Right cardiac atrium (tissue), 5 donors: ENCODE data around the gene OR4F15. TPM values are rescaled to one million over a fixed set of nuclear protein-coding genes. Genes with fewer than 3 reads are reported as not detected.

ENCODE experiments used
- ATAC-seq, 2 donors: fragments of 200-7000 bp; cut with Tn5 transposase; one replicate each; pipeline versions ENCODE4 v1.8.0 to v1.9.1; 2020; ENCODE audit warnings: moderate library complexity in 2 of 2, mild to moderate bottlenecking in 1 of 2
- DNase-seq, 3 donors: peaks; one replicate each; pipeline ENCODE4 v3.0.0-alpha.2; 2020
- H3K27ac ChIP-seq: one replicate; pipeline ENCODE4 v1.5.1; 2013; ENCODE audit warnings: mild to moderate bottlenecking, low read length, control low read depth, moderate library complexity
- H3K27me3 ChIP-seq: one replicate; pipeline ENCODE4 v1.6.1; 2013; ENCODE audit not compliant: control insufficient read depth, insufficient read depth
- H3K4me1 ChIP-seq: one replicate; pipeline ENCODE4 v1.6.1; 2013; ENCODE audit warnings: low read length; ENCODE audit not compliant: control insufficient read depth, insufficient read depth
- H3K4me3 ChIP-seq: one replicate; pipeline ENCODE4 v1.5.1; 2013; ENCODE audit warnings: low read length, control low read depth
- H3K9me3 ChIP-seq: one replicate; pipeline ENCODE4 v1.6.1; 2013; ENCODE audit warnings: low read length; ENCODE audit not compliant: control insufficient read depth
- WGBS: extraction: QIAGEN DNeasy Blood & Tissue Kit; methylation state at CpG from one replicate; pipeline ENCODE4 v1.1.7; 2013; 5-methylcytosine and 5-hydroxymethylcytosine counted together
- intact Hi-C, 4 donors: fragments of 100-400 bp; cut with DNase I; formaldehyde crosslinking; loops; one replicate each; pipeline versions ENCODE4 v1.11.0 to v1.14.0; 2022 to 2023
- polyA plus RNA-seq: library from polyadenylated mRNA; stranded (reverse); fragments of 200-250 nt; gene quantifications from one replicate; pipeline ENCODE4 v1.2.3, GENCODE V29; 2013
- total RNA-seq, 4 donors: library from RNA; stranded (reverse); fragmentation: NEBNext Ultra II Directional; extraction: Animal tissue kit (Norgen Biotek cat#: 25700); gene quantifications; one replicate each; pipeline ENCODE4 v1.2.1, GENCODE V29; 2021
- donor health status: healthy with polysubstance abuse.
- donor health status: DM: no; HTN: yes; CAD: no.
- donor health status: DM: no; HTN: no; CAD: no.
- donor health status: DM: no; HTN: yes; CAD: no; lungs with severe emphysema.
- donor health status: DM: yes; HTN: yes; CAD: no.

The OR4F15 gene
- total and polyA plus RNA-seq, 5 donors = not detected

DNA sequence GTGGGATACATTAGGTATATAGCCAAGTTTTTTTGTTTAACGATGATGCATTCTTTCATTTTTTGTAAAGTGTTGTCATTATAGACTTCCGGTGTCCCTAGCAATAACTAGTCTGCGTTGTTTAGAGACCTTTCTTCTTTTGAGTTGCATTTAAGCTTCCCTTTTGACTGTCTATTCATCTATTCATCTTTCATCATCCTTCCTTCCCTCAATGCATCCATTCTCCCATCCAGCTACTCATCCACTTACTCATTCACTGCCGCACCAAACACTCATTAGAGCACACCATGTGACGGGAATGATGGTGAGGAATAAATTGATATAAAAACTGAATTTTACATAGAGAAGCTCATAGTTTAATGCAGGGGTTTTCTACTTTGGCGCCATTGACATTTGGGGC lies 32.9 kb downstream of the OR4F15 start:
- 62% methylated on average over 6 of the region's 6 CpGs for WGBS

DNA sequence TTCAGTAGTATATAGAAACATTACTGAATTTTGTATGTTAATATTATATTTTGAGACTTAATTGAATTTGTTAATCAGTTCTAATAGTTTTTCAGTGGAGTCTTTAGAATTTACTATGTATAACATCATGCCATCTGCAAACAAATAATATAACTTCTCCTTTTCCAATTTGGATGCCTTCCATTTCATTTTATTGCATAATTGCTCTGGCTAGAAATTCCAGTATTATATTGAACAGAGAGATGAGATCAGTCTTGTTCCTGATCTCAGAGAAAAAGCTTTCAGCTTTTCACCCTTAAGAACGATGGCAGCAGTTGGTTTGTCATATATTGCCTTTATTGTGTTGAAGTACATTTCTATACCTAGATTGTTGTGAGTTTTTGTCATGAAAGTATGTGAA lies 40.4 kb downstream of the OR4F15 start:
- intact Hi-C loops = no loop called here
- no peaks in the 10 kb centered on the region for H3K27me3 ChIP-seq
- ATAC-seq = no peak
- H3K9me3 ChIP-seq = no peaks in the 10 kb centered on the region
- DNase-seq = no peak
- H3K4me3 ChIP-seq = no peak overlapping the region
- H3K27ac ChIP-seq = no peak overlapping the region
- 54% methylated on average over 1 of the region's 1 CpG for WGBS
- H3K4me1 ChIP-seq = no peaks in the 10 kb centered on the region

More for the DNA sequence above, 32.9 kb downstream of the OR4F15 start:
- intact Hi-C loops = no loop called here
- H3K4me1 ChIP-seq = no peaks in the 10 kb centered on the region
- H3K27me3 ChIP-seq = no peaks in the 10 kb centered on the region
- H3K9me3 ChIP-seq = no peaks in the 10 kb centered on the region
- no peak for DNase-seq
- H3K4me3 ChIP-seq = no peak overlapping the region
- no peak overlapping the region for H3K27ac ChIP-seq
- no peak for ATAC-seq

Other genes starting within 250 kb of the OR4F15 start
- 10 to 100 TPM; 36.5 to 49.2 (median 42.3) TPM for gene TM2D3, start 159.8 kb upstream of the OR4F15 start, total RNA-seq
- 49.7 TPM for gene TM2D3, start 159.8 kb upstream of the OR4F15 start, polyA plus RNA-seq
- gene TARS3, start 87.7 kb upstream of the OR4F15 start, total RNA-seq = 10 to 100 TPM; 16.4 to 26.8 (median 24.2) TPM
- 10.0 TPM for gene TARS3, start 87.7 kb upstream of the OR4F15 start, polyA plus RNA-seq
- not detected for gene OR4F6, start 8.7 kb upstream of the OR4F15 start, total RNA-seq
- not detected for gene OR4F6, start 8.7 kb upstream of the OR4F15 start, polyA plus RNA-seq